Measurements from ENCODE around the gene ABCA12.
"Not testable (repeated sequence)": the region's sequence is repeated elsewhere in the genome, so short reads cannot be mapped to it uniquely, and the experiment has no call there.

Gene ABCA12, protein sequence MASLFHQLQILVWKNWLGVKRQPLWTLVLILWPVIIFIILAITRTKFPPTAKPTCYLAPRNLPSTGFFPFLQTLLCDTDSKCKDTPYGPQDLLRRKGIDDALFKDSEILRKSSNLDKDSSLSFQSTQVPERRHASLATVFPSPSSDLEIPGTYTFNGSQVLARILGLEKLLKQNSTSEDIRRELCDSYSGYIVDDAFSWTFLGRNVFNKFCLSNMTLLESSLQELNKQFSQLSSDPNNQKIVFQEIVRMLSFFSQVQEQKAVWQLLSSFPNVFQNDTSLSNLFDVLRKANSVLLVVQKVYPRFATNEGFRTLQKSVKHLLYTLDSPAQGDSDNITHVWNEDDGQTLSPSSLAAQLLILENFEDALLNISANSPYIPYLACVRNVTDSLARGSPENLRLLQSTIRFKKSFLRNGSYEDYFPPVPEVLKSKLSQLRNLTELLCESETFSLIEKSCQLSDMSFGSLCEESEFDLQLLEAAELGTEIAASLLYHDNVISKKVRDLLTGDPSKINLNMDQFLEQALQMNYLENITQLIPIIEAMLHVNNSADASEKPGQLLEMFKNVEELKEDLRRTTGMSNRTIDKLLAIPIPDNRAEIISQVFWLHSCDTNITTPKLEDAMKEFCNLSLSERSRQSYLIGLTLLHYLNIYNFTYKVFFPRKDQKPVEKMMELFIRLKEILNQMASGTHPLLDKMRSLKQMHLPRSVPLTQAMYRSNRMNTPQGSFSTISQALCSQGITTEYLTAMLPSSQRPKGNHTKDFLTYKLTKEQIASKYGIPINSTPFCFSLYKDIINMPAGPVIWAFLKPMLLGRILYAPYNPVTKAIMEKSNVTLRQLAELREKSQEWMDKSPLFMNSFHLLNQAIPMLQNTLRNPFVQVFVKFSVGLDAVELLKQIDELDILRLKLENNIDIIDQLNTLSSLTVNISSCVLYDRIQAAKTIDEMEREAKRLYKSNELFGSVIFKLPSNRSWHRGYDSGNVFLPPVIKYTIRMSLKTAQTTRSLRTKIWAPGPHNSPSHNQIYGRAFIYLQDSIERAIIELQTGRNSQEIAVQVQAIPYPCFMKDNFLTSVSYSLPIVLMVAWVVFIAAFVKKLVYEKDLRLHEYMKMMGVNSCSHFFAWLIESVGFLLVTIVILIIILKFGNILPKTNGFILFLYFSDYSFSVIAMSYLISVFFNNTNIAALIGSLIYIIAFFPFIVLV (N-terminal part only)

GRCh38 chr2:215138479-215138878 is at the start of gene ABCA12:
Gene ABCA12 (minus strand): TSS chr2:215138626. CDS start chr2:215138208, 418 bp downstream.
- no peak for DNase-seq

GRCh38 chr2:215188078-215188477 is 49.7 kb upstream of the ABCA12 start:
- no peak for DNase-seq

- no peak for DNase-seq
These were observed 47.6 kb upstream of the ABCA12 start for GRCh38 chr2:215186021-215186420.

- DNase-seq, result no peak
These were observed 39.7 kb upstream of the ABCA12 start for GRCh38 chr2:215178121-215178520.

- DNase-seq, result no peak
These were observed 33.4 kb upstream of the ABCA12 start for GRCh38 chr2:215171796-215172195.

DNA sequence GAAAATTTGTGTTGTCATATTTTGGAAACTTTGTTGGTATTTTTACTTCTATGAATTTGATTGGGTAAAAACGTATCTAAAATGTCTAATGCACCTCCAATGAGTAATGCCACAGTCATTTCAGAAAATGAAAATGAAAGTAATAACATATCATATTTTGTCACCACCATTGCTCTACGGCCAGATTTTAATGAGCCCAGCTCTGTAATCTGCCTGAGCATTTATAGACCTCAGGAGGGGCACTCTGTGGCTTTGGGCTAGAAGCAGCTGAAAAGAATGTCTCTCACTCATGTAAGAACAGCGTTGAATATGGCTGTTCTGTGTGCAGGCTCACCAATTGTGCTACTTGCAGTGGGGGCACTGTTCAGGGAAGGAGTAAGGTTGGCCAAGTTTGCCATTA is 32.7 kb upstream of the ABCA12 start:
- DNase-seq, result peak; percentile 15

DNA sequence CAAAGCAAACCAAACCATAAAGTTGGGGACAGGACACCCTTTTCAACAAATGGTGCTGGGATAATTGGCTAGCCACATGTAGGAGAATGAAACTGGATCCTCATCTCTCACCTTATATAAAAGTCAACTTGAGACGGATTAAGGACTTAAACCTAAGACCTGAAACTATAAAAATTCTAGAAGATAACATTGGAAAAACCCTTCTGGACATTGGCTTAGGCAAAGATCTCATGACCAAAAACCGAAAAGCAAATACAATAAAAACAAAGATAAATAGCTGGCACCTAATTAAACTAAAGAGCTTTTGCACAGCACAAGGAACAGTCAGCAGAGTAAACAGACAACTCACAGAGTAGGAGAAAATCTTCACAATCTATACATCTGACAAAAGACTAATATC is 28.1 kb upstream of the ABCA12 start:
- DNase-seq, result not testable (repeated sequence)

DNA sequence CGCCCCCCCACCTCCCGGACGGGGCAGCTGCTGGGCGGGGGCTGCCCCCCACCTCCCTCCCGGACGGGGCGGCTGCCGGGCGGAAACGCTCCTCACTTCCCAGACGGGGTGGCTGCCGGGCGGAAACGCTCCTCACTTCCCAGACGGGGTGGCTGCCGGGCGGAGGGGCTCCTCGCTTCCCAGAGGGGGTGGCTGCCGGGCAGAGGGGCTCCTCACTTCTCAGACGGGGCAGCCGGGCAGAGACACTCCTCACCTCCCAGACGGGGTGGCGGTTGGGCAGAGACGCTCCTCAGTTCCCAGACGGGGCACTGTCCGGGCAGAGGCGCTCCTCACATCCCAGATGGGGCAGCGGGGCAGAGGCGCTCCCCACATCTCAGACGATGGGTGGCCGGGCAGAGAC is 24.9 kb upstream of the ABCA12 start:
- not testable (repeated sequence) for DNase-seq

GRCh38 chr2:215161301-215161829 is 22.9 kb upstream of the ABCA12 start:
- no peak for DNase-seq

- no peak for DNase-seq
These were observed 21.7 kb upstream of the ABCA12 start for GRCh38 chr2:215160081-215160480.

DNA sequence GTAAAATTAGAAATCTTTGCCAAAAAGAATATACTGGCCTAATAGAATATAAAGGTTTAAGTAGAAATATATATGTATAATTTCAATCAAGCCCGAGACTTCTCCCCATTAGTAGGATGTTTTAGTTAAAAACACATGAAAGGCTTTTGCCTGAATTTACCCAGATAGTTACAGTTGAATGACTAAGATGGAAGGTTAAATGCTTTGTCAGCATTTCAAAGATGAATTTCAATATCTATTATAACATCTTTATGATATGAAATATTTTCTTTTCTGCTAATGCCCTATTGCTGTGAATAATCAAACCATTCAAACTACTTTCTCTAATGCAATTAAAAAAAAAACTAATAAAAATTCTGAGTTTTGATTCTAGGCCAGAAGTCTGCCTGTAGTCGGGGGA is 18.0 kb upstream of the ABCA12 start:
- DNase-seq, result no peak

DNA sequence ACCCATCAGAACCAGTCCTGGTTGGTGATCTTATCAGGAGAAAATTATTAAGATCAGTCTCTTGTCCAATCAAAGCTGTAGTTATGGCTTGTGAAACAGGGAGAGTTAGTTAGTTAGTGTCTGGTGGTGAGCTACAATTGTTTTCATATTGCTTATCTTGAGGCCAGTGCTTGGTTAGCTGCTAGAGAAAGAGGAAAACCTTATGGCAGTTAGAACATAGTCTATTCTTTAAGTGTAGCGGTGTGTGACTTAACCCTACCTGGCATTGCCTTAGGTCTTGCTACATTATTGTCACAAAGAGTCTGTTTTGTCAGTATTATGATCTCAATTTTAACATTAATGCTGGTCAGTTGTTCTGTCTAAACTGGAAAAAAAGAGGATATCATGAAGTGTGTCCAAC is 11.5 kb upstream of the ABCA12 start:
- DNase-seq, result no peak

GRCh38 chr2:215149486-215149885 is 11.1 kb upstream of the ABCA12 start:
- DNase-seq, result no peak

DNA sequence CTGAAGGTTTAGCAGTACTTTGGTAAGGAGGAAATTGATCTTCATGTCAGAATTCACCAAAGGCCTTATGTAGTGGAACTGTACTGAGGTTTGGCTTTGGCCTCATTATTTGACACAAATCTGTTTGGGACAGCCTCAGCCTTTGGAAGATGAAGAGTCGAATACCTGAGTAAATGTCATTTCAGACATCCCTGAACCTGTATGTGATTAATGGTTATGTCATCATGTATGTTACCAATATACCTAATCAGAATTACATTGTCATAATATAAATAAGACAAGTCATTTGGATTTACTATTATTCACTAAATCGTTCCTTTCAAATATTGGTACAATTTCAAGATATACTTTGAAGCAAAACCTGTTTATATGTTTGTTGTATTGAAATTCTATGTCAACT is 10.6 kb upstream of the ABCA12 start:
- DNase-seq, result no peak

GRCh38 chr2:215145611-215146010 is 7.2 kb upstream of the ABCA12 start:
- DNase-seq, result no peak

GRCh38 chr2:215144106-215144875 is 5.9 kb upstream of the ABCA12 start:
- no peak for DNase-seq

DNA sequence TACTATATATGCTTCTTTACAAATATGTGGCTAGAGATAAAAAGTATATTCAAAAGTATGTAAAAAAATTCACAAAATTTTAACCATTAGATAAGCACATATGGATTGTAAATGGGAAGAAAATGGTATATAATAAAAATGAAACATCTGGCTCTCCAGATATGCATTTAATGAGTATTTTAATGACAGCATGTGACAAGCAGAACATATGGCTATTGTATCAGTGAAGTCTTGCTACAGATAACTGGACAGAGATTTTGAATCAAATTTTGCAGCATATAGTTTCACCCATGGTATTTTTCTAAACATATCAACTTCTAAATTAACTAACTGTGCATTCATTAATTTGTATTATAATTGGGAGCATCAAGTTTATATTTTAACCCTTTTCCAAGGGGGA is 5.0 kb upstream of the ABCA12 start:
- DNase-seq, result no peak

DNA sequence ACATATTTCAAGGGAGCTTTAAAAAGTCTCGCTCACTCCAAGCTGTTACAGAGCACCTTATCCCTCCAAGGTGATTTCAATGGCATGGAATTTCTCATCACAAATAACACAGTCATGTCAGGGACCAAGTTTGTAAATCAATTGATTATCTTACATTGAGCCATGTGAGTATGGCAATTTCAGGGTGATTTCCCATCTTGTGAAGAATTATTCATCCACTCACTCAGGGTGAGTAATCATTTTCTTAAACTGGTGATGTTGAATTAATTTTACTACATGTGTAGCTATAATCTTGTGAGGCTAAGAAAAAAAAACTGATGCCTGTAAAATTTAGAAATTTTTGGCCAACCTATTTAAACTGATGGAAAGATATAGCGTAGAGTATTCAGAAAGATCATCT is 3.3 kb upstream of the ABCA12 start:
- DNase-seq, result no peak

- DNase-seq, result no peak
These were observed 1.8 kb upstream of the ABCA12 start for GRCh38 chr2:215140166-215140707.

- DNase-seq, result no peak
These were observed 585 bp downstream of the ABCA12 start for GRCh38 chr2:215137741-215138340.

- DNase-seq, result no peak
These were observed 1.1 kb downstream of the ABCA12 start for GRCh38 chr2:215137329-215137686.
